DMS53 treated with DMSO at 0.1 percent for 48 hours (cell line): Measurements from ENCODE around the gene PCOLCE2.
"Not testable (repeated sequence)": the region's sequence is repeated elsewhere in the genome, so short reads cannot be mapped to it uniquely, and the experiment has no call there.

Experiments used
- DNase-seq: peaks from one replicate; lab custom pipeline; 2025; ENCODE audit not compliant: unreplicated experiment; lab: John Stamatoyannopoulos, UW

The PCOLCE2 gene

DNA sequence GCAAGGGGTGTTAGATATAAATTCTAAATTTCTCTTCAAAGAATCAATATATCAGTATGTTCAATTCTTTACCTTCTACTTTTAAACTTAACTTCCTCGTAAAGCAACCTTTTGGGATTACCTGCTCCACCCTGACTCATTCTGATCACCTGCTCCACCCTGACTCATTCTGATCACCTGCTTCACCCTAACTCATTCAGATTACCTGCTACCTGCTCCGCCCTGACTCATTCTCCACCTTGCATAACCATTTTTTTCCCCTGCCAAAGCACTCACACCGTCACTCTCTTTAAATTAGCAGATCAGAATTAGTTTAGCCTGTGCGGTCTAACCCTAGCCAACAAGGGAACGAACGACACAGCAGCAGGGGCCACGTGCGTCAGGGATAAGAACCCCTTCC lies 20.5 kb downstream of the PCOLCE2 start:
- DNase-seq, result not testable (repeated sequence)

DNA sequence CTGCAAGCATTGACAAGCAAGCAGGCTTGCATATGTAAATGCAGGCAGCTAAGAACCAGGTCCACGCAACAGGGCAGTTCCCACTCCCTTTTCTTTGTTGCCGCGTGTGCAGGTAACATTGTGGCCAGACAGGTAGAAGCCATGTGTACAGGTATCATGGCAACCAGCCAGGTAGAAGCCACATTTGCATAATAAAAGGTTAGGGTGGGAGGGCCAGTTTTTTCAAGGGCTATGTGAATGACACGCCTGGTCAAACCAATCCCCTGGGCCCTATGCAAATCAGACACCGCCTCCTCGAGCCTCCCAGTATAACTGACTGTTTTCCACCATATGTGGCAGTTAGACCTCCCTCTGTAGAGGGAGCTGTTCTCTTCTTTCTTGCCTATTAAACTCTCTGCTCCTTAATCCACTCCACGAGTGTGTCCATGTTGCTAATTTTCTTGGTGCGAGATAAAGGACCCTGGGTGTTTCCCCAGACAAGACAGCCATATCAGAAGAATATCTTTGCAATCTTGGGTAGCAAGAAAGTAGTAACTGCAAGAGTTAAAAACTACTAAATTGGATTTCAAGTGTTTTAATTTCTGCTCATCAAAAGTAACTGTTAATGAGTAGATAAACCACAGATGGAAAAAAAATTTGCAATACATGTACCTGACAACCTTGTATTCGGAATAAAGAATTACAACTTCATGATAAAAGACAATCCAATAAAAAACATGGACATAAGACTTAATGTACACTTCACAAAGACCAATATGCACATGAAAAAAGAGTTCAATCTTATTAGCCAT lies 21.8 kb downstream of the PCOLCE2 start:
- peak; percentile 32 for DNase-seq

DNA sequence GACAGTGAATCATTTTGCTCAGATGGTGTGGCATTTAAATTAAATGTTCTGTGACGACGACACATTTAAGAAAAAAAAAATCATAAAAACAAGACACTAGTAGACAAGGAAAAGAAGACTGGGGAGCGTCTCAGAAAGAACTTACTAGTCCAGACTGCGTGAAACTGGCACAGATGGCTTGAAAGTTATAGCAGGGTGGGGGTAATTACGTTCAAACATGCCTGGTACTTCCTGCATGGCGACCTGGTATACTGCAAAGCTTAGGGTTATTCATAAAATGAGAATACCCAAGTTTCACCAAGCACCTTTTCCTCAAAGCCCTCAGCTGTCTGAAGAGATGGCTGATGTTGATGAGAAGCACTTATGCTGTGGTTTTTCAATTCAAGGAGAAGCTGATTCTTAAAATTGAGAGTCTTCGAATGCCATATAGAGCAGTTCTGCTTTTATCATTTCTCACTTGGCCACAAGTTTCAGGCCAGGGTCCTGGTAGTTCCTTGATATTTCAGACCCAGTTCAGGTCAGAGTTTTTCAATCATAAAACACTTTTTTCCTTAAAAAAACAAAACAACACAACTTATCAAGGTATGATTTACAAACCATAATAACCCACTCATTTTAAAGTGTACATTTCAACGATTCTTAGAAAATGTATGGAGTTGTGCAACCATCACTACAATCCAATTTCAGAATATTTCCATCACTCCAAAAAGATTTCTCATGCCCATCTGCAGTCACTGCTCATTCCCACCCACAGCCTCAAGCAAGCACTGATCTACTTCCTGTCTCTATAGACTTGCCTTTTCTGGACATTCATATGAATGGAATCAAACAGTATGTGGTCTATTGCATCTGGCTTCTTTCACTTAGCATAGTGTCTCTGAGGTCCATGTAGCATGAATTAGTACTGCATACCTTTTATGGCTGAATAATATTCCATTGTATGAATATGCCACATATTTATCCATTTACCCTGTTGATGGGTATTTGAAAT lies 24.7 kb downstream of the PCOLCE2 start:
- no peak for DNase-seq

DNA sequence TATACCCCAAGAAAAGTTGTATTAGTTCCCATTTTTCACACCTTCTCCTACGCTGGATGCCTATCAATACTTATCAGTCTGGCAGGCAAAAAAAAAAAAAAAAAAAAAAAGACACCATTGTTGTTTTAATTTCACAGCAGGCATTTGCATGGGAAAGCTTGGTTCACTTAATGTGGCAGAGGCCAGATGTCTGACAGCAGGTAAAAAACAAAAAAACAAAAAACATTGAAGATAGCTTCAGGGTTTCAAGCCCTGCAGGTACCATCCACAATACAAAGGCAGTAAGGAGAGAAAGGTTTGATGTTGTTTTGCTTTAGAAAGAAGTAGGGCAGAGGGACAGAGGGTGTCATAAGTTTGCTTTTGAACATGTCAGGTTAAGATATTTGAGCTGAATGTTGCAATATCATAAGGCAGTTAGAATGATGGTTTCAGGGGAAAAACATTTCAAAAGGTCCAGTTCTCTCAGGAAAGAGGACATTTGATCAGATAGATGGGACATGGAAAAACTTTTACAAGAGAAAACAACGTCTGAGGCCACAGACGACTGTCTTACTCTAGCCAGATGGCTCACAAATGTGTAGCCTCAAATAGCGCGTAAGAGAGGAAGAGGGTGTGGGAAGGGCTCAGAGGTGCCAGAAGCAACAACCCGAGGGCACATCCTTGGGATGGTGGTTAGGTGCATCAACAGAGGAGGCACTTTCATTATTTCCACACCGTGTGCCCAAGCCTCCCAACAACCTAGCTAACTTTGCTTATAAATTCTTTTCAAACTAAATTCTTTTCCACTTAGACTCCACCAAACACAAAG lies 25.7 kb downstream of the PCOLCE2 start:
- no peak for DNase-seq

DNA sequence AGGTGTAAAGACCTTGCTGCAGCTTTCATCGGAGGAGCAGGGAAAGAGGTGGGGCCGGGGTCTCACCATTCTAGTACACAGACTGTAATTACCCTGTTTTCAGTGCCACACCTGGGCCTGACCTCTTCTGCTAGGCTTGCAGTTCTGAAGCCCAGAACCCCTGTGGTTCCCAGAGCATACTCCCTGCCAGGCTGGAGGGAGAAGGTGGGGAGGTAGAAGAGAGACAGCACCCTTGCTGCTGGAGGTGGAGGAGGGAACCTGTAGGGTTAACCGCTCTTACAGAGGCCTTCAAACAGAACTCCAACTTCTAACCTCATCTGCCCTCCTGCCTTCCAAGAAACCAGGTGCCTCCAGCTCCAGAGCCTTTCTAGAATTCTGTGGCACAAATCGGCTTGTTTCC lies 27.0 kb downstream of the PCOLCE2 start:
- no peak for DNase-seq

DNA sequence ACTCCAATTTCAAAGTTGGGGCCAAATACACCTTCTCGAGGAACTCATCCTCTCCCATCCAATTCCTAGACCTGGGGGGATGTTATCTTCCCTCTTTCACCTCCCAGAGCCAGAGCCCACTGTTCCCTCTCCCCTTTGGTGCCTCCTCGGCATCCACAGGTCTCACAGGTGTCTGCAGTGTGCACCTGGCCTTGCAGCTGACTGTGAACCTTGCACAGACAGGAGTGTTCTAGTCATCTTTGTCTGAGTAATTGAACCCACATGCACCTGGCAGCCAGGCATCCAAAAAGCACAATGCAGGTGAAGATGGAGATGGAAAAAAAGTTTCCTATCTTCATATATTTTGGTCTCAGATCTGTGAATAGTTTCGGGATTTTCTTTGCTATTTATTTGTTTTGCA lies 30.8 kb downstream of the PCOLCE2 start:
- peak; percentile 4 for DNase-seq

DNA sequence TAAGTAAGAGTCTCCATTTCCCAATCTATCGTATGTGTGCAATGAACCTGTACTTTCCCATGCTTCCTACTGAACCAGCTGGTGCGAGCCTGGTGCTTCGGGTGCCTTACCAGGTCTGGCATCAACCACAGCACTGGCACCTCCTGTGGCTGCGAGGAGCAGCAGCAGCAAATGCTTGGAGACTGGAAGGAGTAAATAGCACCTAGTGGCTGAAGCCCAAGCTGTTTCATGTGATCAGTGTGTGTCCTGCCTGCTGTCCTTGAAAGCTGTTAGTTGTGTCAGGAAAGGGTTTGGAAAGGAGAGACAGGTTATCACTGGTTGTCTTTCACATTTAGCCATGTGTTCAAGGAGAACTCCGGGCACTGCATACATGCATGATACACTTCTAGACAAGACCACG lies 31.8 kb downstream of the PCOLCE2 start:
- peak; percentile 52 for DNase-seq

DNA sequence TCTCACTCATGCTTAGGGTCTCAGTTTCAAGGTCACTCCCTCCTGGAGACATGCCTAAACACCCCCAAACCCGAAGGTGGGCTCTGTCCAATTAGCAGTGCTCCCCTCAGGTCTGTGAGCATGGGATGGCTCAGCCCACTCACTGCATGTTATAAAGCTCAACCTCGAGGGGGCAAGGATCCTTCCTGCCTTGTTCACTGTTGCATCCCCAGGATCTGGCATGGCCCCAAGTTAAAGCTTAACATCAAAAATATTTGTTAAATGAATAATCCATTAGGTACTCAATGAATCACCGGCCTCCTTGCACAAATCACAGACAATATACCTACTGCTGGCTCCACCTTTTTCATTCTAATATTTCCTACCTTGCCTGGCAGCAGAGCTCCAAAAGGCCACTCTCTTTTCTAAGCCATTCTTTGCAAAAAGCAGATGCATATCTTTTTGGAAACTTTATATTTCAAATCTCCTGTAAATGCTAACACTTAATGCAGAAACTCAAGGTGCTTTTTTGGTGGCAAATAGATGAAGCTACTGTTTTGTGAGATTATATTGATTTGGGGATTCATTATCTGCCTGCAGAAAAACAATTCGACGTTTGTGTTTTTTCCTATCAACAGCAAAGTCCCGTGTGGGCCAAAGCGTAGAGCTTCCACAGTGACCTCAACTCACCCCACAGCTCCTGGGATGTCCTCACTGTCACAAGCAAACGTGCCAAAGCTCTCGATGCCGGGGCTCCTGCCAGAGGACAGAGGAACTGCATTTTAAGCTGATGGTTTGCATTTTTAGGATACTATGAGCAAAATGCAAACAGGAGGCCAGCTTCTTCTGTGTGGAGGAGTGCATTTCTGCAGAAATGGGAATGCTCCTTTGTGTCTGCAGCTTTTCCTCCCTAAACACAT lies 35.4 kb downstream of the PCOLCE2 start:
- DNase-seq, result no peak

DNA sequence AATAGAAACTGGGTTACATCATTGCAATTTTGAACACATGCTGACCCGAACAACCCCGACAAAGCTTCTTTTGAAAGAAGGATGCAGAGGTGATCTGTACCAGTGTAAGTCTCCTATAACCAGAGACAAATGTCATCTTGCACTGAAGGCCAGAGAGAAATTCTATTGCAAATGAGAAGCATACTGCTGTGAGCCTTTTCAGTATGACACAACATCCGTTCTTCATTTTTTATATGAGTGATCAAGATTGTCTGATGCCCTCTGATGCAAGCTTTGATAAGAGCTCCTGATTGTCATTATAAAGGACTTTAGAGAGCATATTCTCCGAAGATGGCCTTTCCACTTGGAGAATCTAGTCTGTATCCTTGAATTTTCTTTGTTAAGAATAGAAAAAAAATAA lies 36.9 kb downstream of the PCOLCE2 start:
- DNase-seq, result no peak

DNA sequence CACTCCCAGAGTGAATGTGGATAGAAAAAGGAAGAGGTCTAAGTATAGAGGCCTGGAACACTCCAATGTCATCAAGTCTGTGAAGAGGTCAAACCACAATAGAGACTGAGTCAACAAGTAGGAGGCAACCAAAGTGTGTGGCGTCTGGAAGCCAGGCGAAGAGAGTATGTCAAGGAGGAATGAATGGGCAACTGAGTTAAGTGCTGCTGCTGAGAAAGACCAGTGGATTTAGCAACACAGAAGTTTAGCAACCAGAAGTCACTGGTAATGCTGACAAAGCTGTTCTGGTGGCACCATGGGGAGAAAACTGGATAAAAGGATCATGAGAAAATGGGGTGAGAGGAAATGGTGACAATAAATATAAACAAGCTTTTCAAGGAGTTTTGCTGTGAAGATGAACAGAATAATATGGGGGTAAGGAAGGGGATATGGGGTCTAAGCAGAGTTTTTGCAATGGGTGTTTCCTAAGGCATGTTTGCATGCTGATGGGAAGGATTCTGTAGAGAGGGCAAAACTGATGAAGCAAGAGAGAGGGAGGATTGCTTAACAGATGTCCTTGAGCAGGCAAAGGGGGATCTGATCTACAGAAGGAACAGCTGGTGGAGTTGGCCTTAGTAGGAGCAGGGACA lies 38.4 kb downstream of the PCOLCE2 start:
- no peak for DNase-seq

DNA sequence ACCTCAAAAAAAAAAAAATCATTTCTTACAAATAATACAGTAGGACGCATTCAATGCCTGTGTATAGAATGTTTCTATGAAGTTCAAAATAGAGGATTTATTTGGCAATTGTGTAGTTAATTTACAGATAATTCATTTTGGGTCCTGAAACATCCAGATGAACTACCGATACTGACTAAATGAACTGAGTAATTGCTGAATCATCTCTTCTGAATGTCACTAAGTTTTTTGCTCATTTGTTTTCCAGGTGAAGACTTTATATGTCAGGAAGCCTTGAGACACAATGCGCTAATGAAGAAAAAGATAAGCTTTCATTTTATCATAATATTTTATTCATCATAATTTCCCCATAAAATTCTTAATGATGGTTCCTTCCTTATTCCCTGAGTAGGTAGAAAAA lies 39.7 kb downstream of the PCOLCE2 start:
- no peak for DNase-seq

DNA sequence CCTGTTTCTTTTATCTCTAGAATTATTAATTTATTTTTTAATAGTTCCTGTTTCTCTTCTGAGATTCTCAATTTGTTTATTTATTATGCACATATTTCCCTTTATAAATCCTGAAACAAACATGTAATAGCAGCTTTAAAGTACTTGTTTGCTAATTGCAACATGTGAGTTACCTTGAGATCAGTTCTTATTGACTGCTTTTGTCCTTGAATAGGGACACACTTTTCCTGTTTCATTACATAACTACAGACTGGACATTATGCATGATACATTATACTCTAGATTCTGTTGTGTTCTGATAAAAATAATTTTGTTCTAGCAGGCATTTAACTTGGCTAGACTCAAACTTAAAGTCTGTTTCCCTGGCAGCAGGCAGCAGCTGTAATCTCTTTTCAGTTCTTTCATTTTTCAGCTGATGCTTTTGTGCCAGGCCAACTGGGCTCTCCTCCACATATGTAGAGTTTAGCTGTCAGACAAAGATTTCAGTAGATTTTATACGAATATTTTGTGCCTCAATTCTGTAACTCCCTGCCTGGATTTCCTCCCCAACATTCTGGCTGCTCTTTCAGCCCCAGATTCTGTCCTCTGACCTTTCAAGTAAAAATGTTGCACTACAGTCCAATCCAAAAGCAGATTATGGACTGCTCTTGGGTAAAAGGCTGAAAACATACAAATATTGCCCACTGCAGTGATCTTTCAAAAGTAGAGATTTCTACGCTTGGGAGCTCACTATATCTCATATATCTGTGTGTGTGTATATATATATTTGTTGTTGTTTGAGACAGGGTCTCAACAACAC lies 41.9 kb downstream of the PCOLCE2 start:
- no peak for DNase-seq

DNA sequence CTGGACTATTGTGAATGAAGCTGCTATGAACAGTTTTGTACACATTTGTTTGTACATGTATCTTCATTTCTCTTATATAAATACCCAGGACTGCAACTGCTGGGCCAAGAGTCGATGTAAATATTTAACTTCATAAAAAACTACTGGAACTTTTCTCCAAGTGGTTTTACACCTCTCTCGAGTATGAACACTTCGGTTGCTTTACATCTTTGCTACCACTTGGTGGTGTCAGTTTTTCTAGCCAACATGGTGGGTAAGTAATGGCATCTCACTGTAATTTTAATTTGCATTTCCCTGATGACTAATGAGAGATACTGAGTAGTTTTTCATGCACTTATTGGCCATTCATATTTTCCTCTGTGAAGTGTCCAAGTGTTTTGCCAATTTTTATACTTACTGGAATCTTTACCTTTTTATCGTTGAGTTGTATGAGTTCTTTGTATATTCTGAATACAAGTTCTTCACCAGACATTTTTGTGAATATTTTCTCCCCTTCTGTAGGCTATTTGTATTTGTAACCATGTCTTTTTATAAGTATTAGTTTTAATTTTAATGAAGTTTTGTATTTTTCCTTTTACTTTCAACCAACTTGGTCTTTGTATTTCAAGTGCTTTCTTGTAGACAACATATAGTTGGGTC lies 44.4 kb downstream of the PCOLCE2 start:
- DNase-seq, result peak; percentile 5

DNA sequence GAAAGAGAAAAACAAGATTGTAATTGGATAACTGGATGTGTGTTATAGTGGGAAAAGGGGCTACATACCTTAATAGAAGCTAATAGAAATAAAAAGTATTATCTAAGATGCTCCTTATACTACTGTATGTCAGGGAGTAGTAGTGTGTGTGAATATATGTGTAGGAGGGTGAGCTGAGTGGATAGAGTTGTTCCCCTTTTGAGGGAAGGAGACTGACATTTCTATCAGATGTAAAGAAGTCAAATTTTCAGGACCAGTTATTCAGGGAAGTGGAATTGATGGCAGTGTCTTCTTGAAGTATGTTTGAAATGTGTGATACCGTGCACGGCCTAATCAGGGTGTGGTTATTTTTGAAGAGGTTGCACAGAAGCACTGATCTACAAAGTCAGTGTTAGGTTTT lies 49.1 kb downstream of the PCOLCE2 start:
- no peak for DNase-seq

DNA sequence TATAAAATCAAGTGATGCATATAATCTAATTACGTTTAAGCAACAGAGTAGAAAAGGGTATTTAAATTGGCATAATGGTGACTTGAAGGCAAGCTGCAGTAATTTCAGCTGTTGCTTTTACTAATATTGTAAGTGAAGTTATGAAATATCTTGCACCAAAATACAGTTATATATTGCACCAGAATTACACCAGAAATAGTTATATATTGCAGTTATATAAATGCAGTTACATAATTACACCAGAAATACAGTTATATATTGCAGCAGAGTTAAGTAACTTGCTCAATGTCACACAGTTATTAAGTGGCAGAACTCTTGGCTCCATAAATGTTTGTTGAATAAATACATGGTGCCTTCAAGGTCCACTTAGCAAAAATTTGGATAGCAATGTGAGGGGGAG lies 51.4 kb downstream of the PCOLCE2 start:
- DNase-seq, result no peak

DNA sequence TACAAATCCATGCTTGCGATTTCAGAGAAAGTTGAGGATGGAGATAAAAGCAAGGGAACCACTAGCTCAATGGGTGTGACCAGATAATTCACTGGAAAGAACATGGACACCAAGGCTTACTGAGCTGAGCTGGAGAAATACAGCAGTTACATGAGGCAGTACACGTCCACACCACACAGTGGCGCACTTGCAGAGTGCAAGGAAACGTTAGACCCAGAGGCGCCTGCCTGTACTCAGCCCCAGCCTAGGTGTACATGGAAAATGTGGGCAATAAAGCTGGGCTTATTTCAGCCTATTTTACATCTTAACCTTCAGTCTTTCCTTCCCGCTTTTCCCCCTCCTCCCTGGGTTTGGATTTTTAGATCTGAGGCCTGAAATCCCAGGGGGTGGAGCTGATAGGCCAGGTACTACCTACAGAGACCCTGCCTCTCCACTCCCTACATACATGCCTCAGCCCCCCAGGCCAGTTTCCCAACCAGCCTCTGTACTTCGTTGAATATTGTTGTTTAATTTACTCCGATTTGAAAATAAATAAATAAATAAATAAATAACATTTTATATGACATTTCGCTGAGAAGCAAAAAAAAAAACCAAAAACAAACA lies 60.1 kb downstream of the PCOLCE2 start:
- peak; percentile 58 for DNase-seq

DNA sequence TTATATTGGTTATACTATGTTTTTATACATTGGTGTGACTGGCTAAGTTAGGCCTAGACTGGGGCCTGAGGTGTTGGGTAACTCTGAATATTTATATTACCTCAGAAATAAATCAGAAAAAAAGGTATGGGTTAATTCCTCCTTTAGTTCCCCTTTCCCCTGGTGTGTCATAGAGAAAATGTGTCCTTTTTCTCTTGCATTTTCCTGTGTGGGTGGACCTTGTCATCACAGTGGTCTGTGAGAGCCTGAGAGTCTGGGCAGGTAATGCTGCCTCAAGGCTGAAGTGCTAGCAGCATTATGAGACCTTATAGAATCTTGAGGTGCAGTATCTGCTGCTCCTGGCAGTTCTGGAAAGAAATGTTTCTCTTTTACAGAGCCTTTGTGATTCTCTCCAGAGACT lies 69.7 kb downstream of the PCOLCE2 start:
- DNase-seq, result no peak

DNA sequence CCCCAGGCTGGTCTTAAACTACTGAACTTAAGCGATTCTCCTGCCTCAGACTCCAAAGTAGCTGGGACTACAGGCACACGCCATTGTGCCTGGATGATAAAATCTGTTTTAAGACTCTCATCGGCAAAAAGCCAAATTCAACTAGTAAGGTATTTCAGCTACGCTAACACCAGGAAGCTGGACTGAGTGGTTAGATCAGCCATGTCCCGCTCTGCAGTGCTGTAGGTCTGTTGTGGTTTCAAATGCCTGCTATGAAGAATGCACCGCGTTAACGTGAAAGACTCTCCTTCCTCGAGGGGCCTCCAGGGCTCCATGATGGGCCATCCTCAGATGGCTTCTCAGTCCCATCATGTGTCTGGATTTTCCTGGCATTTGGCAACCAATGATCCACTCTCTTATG lies 70.2 kb downstream of the PCOLCE2 start:
- no peak for DNase-seq
